Measurements from ENCODE around the gene RGS8. TPM values are rescaled to one million over a fixed set of nuclear protein-coding genes. Genes with fewer than 3 reads are reported as not detected.

The RGS8 gene
- total RNA-seq = not detected

- Histone ChIP-seq H3K36me3 (no peaks in the 10 kb centered on the region), H3K4me1 (no peaks in the 10 kb centered on the region), H3K27ac (no peak within 1 kb of the TSS), H3K27me3 (peaks cover 20% of the 10 kb centered on the region), H3K9me3 (no peaks in the 10 kb centered on the region), H3K4me3 (no peak within 1 kb of the TSS)
- WGBS, 2 donors (ENCODE audit: low coverage in 1 of 2) = 63 to 83% methylated on average over 2 to 10 of the region's 19 CpGs
- TF ChIP-seq POLR2AphosphoS5 (IDR thresholded peaks at IDR 0.05) = no peak
- TF ChIP-seq CTCF (IDR thresholded peaks at IDR 0.05) = no peak
- TF ChIP-seq EP300 (IDR thresholded peaks at IDR 0.05) = no peak
- no peak for TF ChIP-seq POLR2A (IDR thresholded peaks at IDR 0.05)
- ATAC-seq = no peak
These were observed at the start of gene RGS8 for GRCh38 chr1:182684116-182684828. RGS8 (minus strand) TSS chr1:182684587; CDS start chr1:182669649, 14,938 bp downstream.

GRCh38 chr1:182731852-182732575 is 47.6 kb upstream of the RGS8 start:
- H3K36me3 ChIP-seq = no peaks in the 10 kb centered on the region
- TF ChIP-seq POLR2A (IDR thresholded peaks at IDR 0.05) = no peak
- TF ChIP-seq CTCF (IDR thresholded peaks at IDR 0.05) = no peak
- TF ChIP-seq POLR2AphosphoS5 (IDR thresholded peaks at IDR 0.05) = no peak
- no peak for TF ChIP-seq EP300 (IDR thresholded peaks at IDR 0.05)
- H3K27me3 ChIP-seq = no peaks in the 10 kb centered on the region
- WGBS, 2 donors (ENCODE audit: low coverage in 1 of 2) = 73 to 92% methylated on average over 3 to 4 of the region's 4 CpGs
- no peak overlapping the region for H3K4me3 ChIP-seq
- peaks cover 0 to 6% (median 0%) of the 10 kb centered on the region in 3 donors for H3K9me3 ChIP-seq
- H3K27ac ChIP-seq = no peak overlapping the region
- H3K4me1 ChIP-seq = peaks cover 0 to 18% (median 0%) of the 10 kb centered on the region in 3 donors
- ATAC-seq = no peak

- no peaks in the 10 kb centered on the region for H3K27me3 ChIP-seq
- no peak overlapping the region for H3K27ac ChIP-seq
- H3K36me3 ChIP-seq = no peaks in the 10 kb centered on the region
- peaks cover 0 to 18% (median 0%) of the 10 kb centered on the region in 3 donors for H3K4me1 ChIP-seq
- TF ChIP-seq POLR2A (IDR thresholded peaks at IDR 0.05) (no peak), CTCF (IDR thresholded peaks at IDR 0.05) (no peak), POLR2AphosphoS5 (IDR thresholded peaks at IDR 0.05) (no peak), EP300 (IDR thresholded peaks at IDR 0.05) (no peak)
- no peak for ATAC-seq
- 78% methylated on average over 1 of the region's 1 CpG; no CpG with 5 or more reads in 1 of the 2 donors for WGBS, 2 donors (ENCODE audit: low coverage in 1 of 2)
- H3K9me3 ChIP-seq = no peaks in the 10 kb centered on the region
- no peak overlapping the region for H3K4me3 ChIP-seq
These were observed 42.5 kb upstream of the RGS8 start for GRCh38 chr1:182726912-182727311.

GRCh38 chr1:182725259-182726255 is 41.2 kb upstream of the RGS8 start:
- Histone ChIP-seq H3K36me3 (no peaks in the 10 kb centered on the region), H3K4me1 (peaks cover 0 to 11% (median 0%) of the 10 kb centered on the region in 3 donors), H3K9me3 (no peaks in the 10 kb centered on the region), H3K4me3 (no peak overlapping the region), H3K27ac (no peak overlapping the region), H3K27me3 (no peaks in the 10 kb centered on the region)
- TF ChIP-seq POLR2A (IDR thresholded peaks at IDR 0.05) (no peak), CTCF (IDR thresholded peaks at IDR 0.05) (no peak), EP300 (IDR thresholded peaks at IDR 0.05) (no peak), POLR2AphosphoS5 (IDR thresholded peaks at IDR 0.05) (no peak)
- no peak for ATAC-seq
- WGBS, 2 donors (ENCODE audit: low coverage in 1 of 2) = 63 to 69% methylated on average over 5 to 8 of the region's 8 CpGs

Measured in gastroesophageal sphincter (tissue), 4 donors.